H1 (cell line): ENCODE results near the gene POLR1H. TPM values are rescaled to one million over a fixed set of nuclear protein-coding genes. Genes with fewer than 3 reads are reported as not detected.
A peak's percentile ranks its signal among the peaks of the same experiment; 100 is the strongest.

ENCODE experiments used
- ASH2L ChIP-seq: fragments of 200-600, 300-600 bp; sonication (generic); IDR thresholded peaks from one replicate; pipeline ENCODE4 v1.7.1; 2017; ENCODE audit warnings: low read length
- ATF3 ChIP-seq: IDR thresholded peaks from 2 replicates; pipeline ENCODE4 v1.6.1; 2011; ENCODE audit warnings: low read depth, mild to moderate bottlenecking, low read length; ENCODE audit not compliant: insufficient read depth
- BACH1 ChIP-seq: IDR thresholded peaks from 2 replicates; pipeline ENCODE4 v1.6.1; 2012; ENCODE audit warnings: low read length, improper control_type of control experiment
- CBX8 ChIP-seq: fragments of 300-800, 300-1000 bp; sonication (generic); IDR thresholded peaks from 2 replicates; pipeline ENCODE4 v1.7.1; 2016; ENCODE audit warnings: low read depth, low read length, borderline replicate concordance
- CEBPB ChIP-seq: IDR thresholded peaks from 2 replicates; pipeline ENCODE4 v1.6.1; 2012; ENCODE audit warnings: low read depth, low read length
- CREB1 ChIP-seq: IDR thresholded peaks from 2 replicates; pipeline ENCODE4 v1.6.1; 2012; ENCODE audit warnings: inconsistent platforms
- FOSL1 ChIP-seq: IDR thresholded peaks from 2 replicates; pipeline ENCODE4 v1.6.1; 2011; ENCODE audit warnings: mild to moderate bottlenecking, low read depth, low read length, moderate library complexity; ENCODE audit not compliant: insufficient read depth
- GTF2F1 ChIP-seq: IDR thresholded peaks from 2 replicates; pipeline ENCODE4 v1.6.1; 2012; ENCODE audit warnings: low read depth, low read length, improper control_type of control experiment, borderline replicate concordance
- HDAC2 ChIP-seq, 2 experiments: fragments of 300-600 bp in 1 of 2; sonication (generic) in 1 of 2; IDR thresholded peaks; 2 replicates each; pipeline ENCODE4 v1.6.1; 2011 to 2012; ENCODE audit warnings: low read depth in 2 of 2, low read length in 2 of 2, mild to moderate bottlenecking in 2 of 2, moderate library complexity in 2 of 2, borderline replicate concordance in 1 of 2, inconsistent platforms in 1 of 2
- JUND ChIP-seq: IDR thresholded peaks from 2 replicates; pipeline ENCODE4 v1.6.1; 2011; ENCODE audit warnings: mild to moderate bottlenecking, improper control_type of control experiment, low read length
- PHF8 ChIP-seq: fragments of 200-600 bp; sonication (generic); conservative IDR thresholded peaks from 2 replicates; pipeline ENCODE4 v1.7.1; 2012; ENCODE audit warnings: low read depth, mild to moderate bottlenecking, inconsistent platforms, low read length, moderate library complexity
- POLR2AphosphoS5 ChIP-seq: IDR thresholded peaks from 2 replicates; pipeline ENCODE4 v1.6.1; 2011; ENCODE audit warnings: low read depth, low read length
- RBBP5 ChIP-seq: IDR thresholded peaks from 2 replicates; pipeline ENCODE4 v1.7.1; 2012; ENCODE audit warnings: low read depth, mild to moderate bottlenecking, inconsistent platforms, low read length, moderate library complexity, borderline replicate concordance
- RFX5 ChIP-seq: IDR thresholded peaks from 2 replicates; pipeline ENCODE4 v1.6.1; 2011; ENCODE audit warnings: low read depth, low read length, improper control_type of control experiment, borderline replicate concordance
- SIX5 ChIP-seq: IDR thresholded peaks from 2 replicates; pipeline ENCODE4 v1.6.1; 2011; ENCODE audit warnings: mild to moderate bottlenecking, low read depth, low read length
- SP4 ChIP-seq: IDR thresholded peaks from 2 replicates; pipeline ENCODE4 v1.6.1; 2012; ENCODE audit warnings: low read length, inconsistent platforms
- SRF ChIP-seq: IDR thresholded peaks from 2 replicates; pipeline ENCODE4 v1.6.1; 2011; ENCODE audit warnings: mild to moderate bottlenecking, low read depth, low read length, moderate library complexity
- TBP ChIP-seq: IDR thresholded peaks from 2 replicates; pipeline ENCODE4 v1.6.1; 2011; ENCODE audit warnings: low read depth, low read length, improper control_type of control experiment
- YY1 ChIP-seq: IDR thresholded peaks from 2 replicates; pipeline ENCODE4 v1.6.1; 2011; ENCODE audit warnings: low read depth, mild to moderate bottlenecking, low read length
- ZNF274 ChIP-seq: IDR thresholded peaks from 2 replicates; pipeline ENCODE4 v1.7.0; 2012; ENCODE audit warnings: low read length, borderline replicate concordance; ENCODE audit errors: extremely low read depth
- polyA plus RNA-seq, 7 experiments: library from polyadenylated mRNA; depleted of rRNA in 3 of 7; stranded (reverse) in 5 of 7; unstranded in 2 of 7; fragments of >200 nt in 5 of 7; fragments of 200-250 nt in 2 of 7; gene quantifications; 1 replicate in 5 of 7; 2 replicates in 1 of 7; 4 replicates in 1 of 7; pipeline versions ENCODE4 v1.2.1 to v1.2.3, GENCODE V29; 2011 to 2013; ENCODE audit warnings: missing spikeins in 2 of 7, mixed read lengths in 2 of 7
- total RNA-seq: library from RNA; stranded (reverse); fragmentation: NEBNext Ultra II Directional; extraction: Animal tissue kit (Norgen Biotek cat#: 25700); gene quantifications from 2 replicates; pipeline ENCODE4 v1.2.1, GENCODE V29; 2021
- TF ChIP-seq, protein P1 (sequence below): IDR thresholded peaks from 2 replicates; pipeline ENCODE4 v1.6.1; 2012; ENCODE audit warnings: low read length, inconsistent platforms
- TF ChIP-seq, protein P2 (sequence below): IDR thresholded peaks from 2 replicates; pipeline ENCODE4 v1.6.1; 2012; ENCODE audit warnings: inconsistent platforms

The POLR1H gene
- total and polyA plus RNA-seq, 2 of the 8 experiments (the other 6 are each of a cell fraction or from before 2014, with no cell fraction given) = 31.5 to 82.2 TPM

GRCh38 chr6:30101444-30102413, 40.7 kb downstream of the POLR1H start (continued):
- no peak for TF ChIP-seq TBP
- TF ChIP-seq SP4 = no peak
- no peak for TF ChIP-seq RFX5
- TF ChIP-seq ATF3 = no peak
- no peak for TF ChIP-seq SIX5
- TF ChIP-seq POLR2AphosphoS5 = no peak
- no peak for TF ChIP-seq HDAC2 (IDR thresholded peaks at IDR 0.05; ENCODE audit: borderline replicate concordance in 1 of 2, low read depth in 2 of 2, low read length in 2 of 2)
- TF ChIP-seq CBX8 = no peak
- no peak for TF ChIP-seq YY1
- no peak for TF ChIP-seq JUND
- TF ChIP-seq SRF = no peak
- TF ChIP-seq CREB1 = no peak
- no peak for TF ChIP-seq CEBPB
- TF ChIP-seq, protein P1, sequence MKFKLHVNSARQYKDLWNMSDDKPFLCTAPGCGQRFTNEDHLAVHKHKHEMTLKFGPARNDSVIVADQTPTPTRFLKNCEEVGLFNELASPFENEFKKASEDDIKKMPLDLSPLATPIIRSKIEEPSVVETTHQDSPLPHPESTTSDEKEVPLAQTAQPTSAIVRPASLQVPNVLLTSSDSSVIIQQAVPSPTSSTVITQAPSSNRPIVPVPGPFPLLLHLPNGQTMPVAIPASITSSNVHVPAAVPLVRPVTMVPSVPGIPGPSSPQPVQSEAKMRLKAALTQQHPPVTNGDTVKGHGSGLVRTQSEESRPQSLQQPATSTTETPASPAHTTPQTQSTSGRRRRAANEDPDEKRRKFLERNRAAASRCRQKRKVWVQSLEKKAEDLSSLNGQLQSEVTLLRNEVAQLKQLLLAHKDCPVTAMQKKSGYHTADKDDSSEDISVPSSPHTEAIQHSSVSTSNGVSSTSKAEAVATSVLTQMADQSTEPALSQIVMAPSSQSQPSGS = no peak
- 0 out of 2 replicates have a peak, but pooled peaks have one; percentile 23 for TF ChIP-seq RBBP5
- TF ChIP-seq FOSL1 = no peak
- TF ChIP-seq, protein P2, sequence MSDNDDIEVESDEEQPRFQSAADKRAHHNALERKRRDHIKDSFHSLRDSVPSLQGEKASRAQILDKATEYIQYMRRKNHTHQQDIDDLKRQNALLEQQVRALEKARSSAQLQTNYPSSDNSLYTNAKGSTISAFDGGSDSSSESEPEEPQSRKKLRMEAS = 0 out of 2 replicates have a peak, but pooled peaks have one; percentile 32
- no peak for TF ChIP-seq BACH1
- 0 out of 2 replicates have a peak, but pooled peaks have one; percentile 35 for TF ChIP-seq PHF8
- no peak for TF ChIP-seq ZNF274
- no peak for TF ChIP-seq ASH2L
- TF ChIP-seq GTF2F1 = no peak
